GM12874 (cell line): ENCODE measurements around the gene TMEM179.

Experiments
- TF ChIP-seq, protein P1 (sequence below): IDR thresholded peaks from 2 replicates; pipeline ENCODE4 v1.5.1; 2011; ENCODE audit warnings: low read depth, mild to moderate bottlenecking, control low read depth, low read length, moderate library complexity; ENCODE audit not compliant: insufficient read depth

Gene TMEM179

DNA sequence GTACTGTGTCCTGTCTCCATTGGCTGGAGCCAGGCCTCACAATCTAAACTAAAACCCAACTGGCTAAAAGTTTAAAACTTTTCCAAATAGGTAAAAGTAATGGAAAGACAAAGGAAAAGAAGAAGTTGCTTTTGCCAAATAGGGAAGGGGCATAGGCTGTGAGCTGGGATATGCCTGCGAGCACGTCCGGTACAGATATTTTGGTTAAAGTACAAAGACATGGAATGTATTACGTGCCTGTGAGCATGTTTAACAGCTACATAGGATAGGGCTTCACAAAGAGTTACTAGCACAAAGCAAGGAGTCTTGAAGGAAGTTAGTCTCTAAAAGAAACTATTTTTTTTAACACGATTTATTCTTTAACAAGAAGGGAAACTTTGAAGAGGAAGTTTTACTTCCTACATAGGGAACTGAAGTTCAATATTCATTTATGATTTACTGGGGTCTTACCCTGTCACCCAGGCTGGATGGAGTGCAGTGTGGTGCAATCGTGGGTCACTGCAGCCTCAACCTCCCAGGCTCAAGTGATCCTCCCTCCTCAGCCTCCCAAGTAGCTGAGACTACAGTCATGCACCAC, 43.0 kb upstream of the TMEM179 start:
- TF ChIP-seq, protein P1, sequence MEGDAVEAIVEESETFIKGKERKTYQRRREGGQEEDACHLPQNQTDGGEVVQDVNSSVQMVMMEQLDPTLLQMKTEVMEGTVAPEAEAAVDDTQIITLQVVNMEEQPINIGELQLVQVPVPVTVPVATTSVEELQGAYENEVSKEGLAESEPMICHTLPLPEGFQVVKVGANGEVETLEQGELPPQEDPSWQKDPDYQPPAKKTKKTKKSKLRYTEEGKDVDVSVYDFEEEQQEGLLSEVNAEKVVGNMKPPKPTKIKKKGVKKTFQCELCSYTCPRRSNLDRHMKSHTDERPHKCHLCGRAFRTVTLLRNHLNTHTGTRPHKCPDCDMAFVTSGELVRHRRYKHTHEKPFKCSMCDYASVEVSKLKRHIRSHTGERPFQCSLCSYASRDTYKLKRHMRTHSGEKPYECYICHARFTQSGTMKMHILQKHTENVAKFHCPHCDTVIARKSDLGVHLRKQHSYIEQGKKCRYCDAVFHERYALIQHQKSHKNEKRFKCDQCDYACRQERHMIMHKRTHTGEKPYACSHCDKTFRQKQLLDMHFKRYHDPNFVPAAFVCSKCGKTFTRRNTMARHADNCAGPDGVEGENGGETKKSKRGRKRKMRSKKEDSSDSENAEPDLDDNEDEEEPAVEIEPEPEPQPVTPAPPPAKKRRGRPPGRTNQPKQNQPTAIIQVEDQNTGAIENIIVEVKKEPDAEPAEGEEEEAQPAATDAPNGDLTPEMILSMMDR, result no peak

GRCh38 chr14:104644656-104645378, 40.2 kb upstream of the TMEM179 start:
- TF ChIP-seq, protein P1, result no peak

DNA sequence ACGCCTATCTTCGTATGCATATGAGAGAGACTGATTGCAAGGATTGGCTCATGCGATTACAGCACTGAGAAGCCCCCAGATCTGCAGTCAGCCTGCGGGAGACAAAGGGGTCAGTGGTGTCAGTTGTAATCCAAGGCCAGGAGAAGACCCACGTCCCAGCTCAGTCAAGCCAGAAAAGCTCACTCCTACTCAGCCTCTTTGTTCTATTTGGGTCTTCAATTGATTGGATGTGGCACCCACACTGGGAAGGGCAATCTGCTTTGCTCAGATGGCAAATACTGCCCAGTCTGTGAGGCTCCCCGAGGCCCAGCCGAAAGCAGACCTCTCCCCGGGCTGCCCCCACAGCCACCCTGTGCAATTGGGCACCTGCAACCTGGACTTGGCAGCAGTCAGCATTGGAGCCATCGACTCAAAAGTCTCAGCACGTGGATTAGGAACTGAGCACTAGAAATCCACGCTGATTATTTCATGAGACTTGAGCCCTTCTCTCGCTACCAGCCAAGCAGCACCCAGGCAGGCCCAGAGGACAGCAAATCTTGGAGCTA, 39.6 kb upstream of the TMEM179 start:
- TF ChIP-seq, protein P1, result no peak

- TF ChIP-seq, protein P1, result no peak
These were observed 38.7 kb upstream of the TMEM179 start for GRCh38 chr14:104643306-104643705.

DNA sequence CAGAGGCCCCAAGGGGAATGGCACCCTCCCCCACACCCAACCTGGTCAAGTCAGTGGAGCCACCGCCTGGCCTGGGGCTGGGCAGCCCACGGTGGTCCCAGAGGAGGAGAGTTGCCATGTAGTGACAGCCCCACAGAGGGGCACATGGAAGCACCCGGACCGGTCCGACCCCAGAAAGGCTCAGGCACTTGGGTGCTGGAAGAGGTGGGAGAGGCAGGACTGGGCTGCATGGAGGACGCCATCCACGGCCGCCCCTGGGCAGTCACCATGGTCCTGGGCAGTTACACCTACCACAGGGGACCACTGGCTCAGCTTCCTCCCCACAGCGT, 37.9 kb upstream of the TMEM179 start:
- TF ChIP-seq, protein P1, result no peak

DNA sequence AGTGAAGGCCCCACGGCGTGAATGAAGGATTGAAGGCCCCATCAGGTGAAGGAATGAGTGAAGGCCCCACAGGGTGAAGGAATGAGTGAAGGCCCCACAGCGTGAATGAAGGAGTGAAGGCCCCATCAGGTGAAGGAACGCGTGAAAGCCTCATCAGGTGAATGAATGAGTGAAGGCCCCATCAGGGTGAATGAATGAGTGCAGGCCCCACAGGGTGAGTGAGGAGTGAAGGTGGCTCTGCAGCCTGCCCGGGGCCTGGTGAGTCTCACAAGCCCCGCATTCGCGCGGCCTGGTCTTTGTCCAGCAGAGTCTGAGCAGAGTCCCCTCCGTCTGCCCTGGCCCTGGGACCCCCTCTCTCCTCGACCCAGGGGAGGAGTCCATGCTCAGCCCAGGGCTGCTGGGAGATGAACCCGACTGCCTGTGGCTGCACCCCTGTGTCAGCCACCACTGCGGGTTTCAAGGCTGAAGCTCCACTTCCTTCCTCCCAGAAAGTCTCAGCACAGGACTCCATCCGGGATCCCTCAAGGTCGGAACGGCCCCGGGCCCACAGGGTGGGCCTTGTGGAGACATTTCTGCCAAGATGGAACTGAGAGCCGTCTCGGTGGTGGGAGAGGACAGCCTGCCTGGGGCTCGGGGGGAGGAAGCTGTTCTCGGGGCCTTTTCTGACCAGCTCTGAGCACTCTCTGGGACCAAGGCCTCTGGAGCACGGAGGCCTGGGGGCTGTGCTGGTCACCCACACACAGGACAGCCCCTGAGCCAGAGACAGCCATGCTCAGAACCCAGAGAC, 37.4 kb upstream of the TMEM179 start:
- TF ChIP-seq, protein P1, result no peak

GRCh38 chr14:104640681-104641080, 36.1 kb upstream of the TMEM179 start:
- TF ChIP-seq, protein P1, result no peak
